GM10248 (cell line): ENCODE measurements around the gene ECE2.

Experiments
- CTCF ChIA-PET: fragments of 300-600 bp; sonication (Branson Sonifier 250); formaldehyde crosslinking; extraction: SDS; loops from one replicate; lab custom pipeline; 2021; ENCODE audit warnings: antibody characterized with exemption; lab: Yijun Ruan, JAX
- POLR2A ChIA-PET: fragments of 350-650 bp; sonication (Branson Sonifier 250); formaldehyde crosslinking; extraction: SDS; loops from one replicate; lab custom pipeline; 2020; ENCODE audit warnings: antibody characterized with exemption; lab: Yijun Ruan, JAX
- DNase-seq: peaks from one replicate; pipeline ENCODE4 v3.0.0; 2012; ENCODE audit errors: extremely low spot score
- CTCF ChIP-seq: IDR thresholded peaks from 2 replicates; pipeline ENCODE4 v1.5.1; 2012; ENCODE audit warnings: mild to moderate bottlenecking, low read depth; ENCODE audit errors: extremely low read depth, missing control alignments, control extremely low read depth

ECE2 gene

GRCh38 chr3:184239708-184240107 lies 36.1 kb upstream of the ECE2 start:
- ChIA-PET POLR2A (no interaction called here), CTCF (interaction anchor here (1.0 to 7.8 kb wide), 7 partner anchors 11 to 344 kb away, joined by 3 to 98 read pairs (median 5); partner anchors contain the start of genes EEF1AKMT4 and VWA5B2)
- no peak for DNase-seq
- TF ChIP-seq CTCF, result no peak

GRCh38 chr3:184240384-184241140 lies 35.3 kb upstream of the ECE2 start:
- POLR2A ChIA-PET, result no interaction called here
- DNase-seq, result peak; percentile 26
- CTCF ChIA-PET, result interaction anchor here (0.8 to 7.8 kb wide), 11 partner anchors 10 to 345 kb away, joined by 3 to 98 read pairs (median 4); partner anchors contain the start of genes ABCC5, EEF1AKMT4 and VWA5B2
- TF ChIP-seq CTCF, result no peak

- no peak for DNase-seq
- ChIA-PET CTCF (interaction anchor here (0.8 to 7.8 kb wide), 9 partner anchors 9 to 345 kb away, joined by 3 to 98 read pairs (median 4); partner anchors contain the start of genes ABCC5, EEF1AKMT4 and VWA5B2), POLR2A (no interaction called here)
- TF ChIP-seq CTCF, result no peak
Measured at GRCh38 chr3:184241141-184241446, 34.7 kb upstream of the ECE2 start.

- peak; percentile 49 for TF ChIP-seq CTCF
- CTCF ChIA-PET, result interaction anchor here (0.8 to 7.8 kb wide), 14 partner anchors 10 to 346 kb away, joined by 3 to 98 read pairs (median 4); partner anchors contain the start of genes ABCC5 and VWA5B2
- peak; percentile 48 for DNase-seq
- POLR2A ChIA-PET, result no interaction called here
Measured at GRCh38 chr3:184241447-184242296, 34.1 kb upstream of the ECE2 start.

GRCh38 chr3:184242297-184242685 lies 33.5 kb upstream of the ECE2 start:
- no peak for TF ChIP-seq CTCF
- ChIA-PET POLR2A (no interaction called here), CTCF (interaction anchor here (1.2 to 7.8 kb wide), 10 partner anchors 10 to 346 kb away, joined by 3 to 98 read pairs (median 4); partner anchors contain the start of gene VWA5B2)
- DNase-seq, result no peak
